Stimulated activated CD4-positive, alpha-beta T cell treated with anti-CD3 and anti-CD28 coated beads, Interleukin-15, amount 100 ng/mL, for 1 hour (primary cell): Measurements from ENCODE around the gene ENTHD1.
"Not testable (repeated sequence)": the region's sequence is repeated elsewhere in the genome, so short reads cannot be mapped to it uniquely, and the experiment has no call there.

ENCODE experiments used
- DNase-seq, 2 donors: peaks; one replicate each; pipeline ENCODE4 v3.0.0-alpha.2; 2020; ENCODE audit warnings: low read depth in 1 of 2, low spot score in 1 of 2

ENTHD1 gene

DNA sequence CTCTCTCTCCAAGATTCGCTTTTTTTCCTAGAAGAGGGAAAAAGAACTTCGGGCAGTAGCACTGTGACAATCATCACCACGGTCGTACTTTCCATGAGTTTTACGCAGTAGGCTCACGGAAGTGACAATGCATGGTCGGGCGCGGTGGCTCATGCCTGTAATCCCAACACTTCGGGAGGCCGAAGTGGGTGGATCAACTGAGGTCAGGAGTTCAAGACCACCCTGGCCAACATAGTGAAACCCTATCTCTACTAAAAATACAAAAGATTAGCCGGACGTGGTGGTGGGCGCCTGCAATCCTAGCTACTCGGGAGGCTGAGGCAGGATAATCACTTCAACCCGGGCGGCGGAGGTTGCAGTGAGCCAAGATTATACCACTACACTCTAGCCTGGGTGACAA lies 30.7 kb upstream of the ENTHD1 start:
- DNase-seq, result no peak

GRCh38 chr22:39923696-39924095 lies 30.1 kb upstream of the ENTHD1 start:
- no peak for DNase-seq

- DNase-seq, result peak; percentile 34 to 45
Measured at GRCh38 chr22:39920134-39920743, 26.7 kb upstream of the ENTHD1 start.

- DNase-seq, result no peak
Measured at GRCh38 chr22:39917776-39918495, 24.4 kb upstream of the ENTHD1 start.

- DNase-seq, result no peak
Measured at GRCh38 chr22:39917197-39917643, 23.7 kb upstream of the ENTHD1 start.

GRCh38 chr22:39916496-39916895 lies 22.9 kb upstream of the ENTHD1 start:
- DNase-seq, result no peak

DNA sequence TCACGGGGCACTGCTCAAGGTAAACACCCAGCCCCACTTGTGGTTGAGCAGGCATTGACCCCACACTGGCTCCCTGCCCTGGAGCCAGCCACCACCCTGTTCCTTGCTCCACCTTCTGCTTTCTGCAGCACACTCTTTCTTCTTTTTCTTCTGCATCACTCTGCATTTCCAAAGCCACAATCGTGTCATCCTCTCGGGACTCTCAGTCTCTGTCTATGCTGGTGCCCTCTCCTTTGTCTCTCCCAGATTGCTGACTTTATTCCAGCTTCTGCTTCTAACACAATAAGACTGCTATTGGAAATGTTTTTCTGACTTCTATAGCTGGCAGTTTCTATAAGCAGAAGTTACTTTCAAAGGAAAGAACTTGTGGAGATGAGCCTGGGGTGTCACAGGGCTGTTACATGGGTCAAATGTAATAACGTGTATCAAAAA lies 21.8 kb upstream of the ENTHD1 start:
- DNase-seq, result no peak

GRCh38 chr22:39914584-39914983 lies 21.0 kb upstream of the ENTHD1 start:
- no peak for DNase-seq

DNA sequence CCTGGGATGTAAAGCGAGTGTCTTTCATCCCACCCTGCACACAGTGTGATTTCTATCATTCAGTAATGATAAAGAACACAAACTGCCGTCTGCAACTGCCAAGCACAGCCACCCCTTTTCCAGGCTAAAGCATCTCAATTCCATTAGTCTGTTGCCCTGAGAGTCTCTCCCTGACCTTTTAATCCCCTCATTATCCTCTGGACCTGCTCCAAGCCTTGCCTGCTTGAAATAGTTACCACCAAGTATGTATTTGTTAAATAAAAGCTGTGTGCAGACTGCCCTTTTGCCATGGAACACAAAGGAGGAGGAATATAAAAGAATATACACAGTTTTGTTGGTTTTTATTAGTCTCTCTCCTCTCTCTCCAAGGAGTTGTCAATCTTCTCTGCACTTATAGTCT lies 20.3 kb upstream of the ENTHD1 start:
- no peak for DNase-seq

DNA sequence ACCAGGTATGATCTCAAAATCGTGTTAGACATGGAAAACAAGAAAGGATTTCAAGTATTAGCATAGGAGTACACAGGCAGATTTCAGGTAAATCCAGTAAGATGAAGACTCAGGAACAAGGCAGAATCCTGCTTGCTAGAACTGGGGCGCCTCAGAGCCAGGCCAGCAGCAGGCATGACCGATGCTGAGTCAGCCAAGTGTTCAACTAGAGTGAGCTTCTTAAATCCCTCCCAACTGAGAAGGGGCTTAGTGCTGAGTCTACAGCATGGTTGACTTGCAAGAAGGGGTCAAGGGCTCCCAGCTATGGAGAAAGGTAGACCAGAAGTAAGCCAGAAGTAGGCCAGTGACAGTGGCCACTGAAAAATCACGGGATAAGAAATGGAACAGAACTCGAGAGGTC lies 19.8 kb upstream of the ENTHD1 start:
- DNase-seq, result no peak

- no peak for DNase-seq
Measured at GRCh38 chr22:39910876-39911613, 17.5 kb upstream of the ENTHD1 start.

- no peak for DNase-seq
Measured at GRCh38 chr22:39908737-39909136, 15.2 kb upstream of the ENTHD1 start.

DNA sequence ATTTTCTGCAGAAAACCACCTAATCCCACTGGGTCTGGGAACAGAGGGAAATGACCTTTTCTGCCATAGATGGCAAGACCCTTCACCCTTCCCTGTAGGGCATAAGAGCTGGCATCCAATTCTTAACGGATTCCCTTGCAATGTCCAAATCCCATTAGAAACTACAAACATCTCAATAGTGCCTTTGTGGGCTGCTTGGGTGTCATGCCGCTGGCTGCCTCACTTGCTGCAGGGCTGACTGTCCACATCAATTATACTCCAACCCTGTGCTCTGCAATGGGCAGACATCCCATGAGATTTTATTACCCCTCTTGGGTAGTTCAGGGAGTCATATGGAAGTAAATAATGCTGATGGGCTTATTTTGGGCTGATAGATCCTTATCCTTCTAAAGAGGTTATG lies 14.6 kb upstream of the ENTHD1 start:
- no peak for DNase-seq

DNA sequence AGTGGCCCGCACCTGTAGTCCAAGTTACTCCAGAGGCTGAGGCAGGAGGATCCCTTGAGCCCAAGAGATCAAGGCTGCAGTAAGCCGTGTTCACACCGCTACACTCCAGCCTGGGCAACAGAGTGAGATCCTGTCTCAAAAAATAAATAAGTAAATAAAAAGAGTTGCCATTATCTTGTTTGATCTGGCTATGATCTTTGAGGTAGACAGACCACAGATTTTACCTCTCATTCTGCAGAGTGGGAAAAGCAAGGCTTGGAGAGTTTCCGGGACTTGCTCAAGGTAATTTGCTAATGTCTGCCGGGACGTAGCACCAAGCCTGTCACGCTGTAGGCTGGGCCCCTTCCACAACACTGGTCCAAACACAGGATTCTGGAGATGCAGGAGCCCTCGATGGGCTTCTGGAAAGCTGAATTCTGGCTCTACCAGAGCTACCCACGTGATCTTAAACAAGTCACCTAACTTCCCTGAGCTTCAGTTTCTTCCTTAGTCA lies 14.1 kb upstream of the ENTHD1 start:
- DNase-seq, result no peak

DNA sequence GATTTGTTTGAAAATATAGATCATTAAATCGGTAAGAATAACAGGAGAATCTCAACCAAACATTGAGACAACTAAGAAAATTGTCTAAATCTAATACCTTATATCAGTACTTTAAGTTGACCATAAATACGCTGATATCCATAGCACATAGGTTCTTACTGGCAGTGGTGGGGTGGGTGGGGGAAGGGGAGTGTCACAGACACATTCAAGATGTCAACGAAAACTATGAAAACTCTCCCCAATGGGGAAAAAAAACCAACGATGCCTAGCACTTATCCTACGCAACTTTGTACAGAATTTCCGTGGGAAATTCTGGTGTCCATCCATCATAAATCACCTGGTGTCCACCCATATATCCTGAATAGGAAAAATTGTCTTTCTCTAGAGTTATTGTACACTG lies 13.5 kb upstream of the ENTHD1 start:
- DNase-seq, result no peak

DNA sequence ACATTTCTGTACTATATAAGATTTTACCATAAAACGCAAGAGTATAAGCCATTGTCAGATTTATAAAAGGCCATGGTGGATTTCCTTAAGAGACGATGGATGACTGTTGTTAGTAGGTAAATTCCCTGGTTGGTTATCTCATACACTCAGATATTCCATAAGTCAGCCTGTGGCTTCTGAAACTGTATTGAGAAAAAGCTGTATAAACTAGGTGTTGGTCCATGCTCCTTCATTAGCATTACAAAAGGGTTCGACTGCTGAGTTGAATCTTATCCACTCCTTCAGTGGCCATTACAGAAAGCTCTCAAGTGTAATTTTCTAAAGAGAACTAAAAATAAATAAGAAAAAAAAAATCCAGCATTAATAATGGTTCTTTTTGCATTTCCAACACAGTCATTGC lies 12.6 kb upstream of the ENTHD1 start:
- no peak for DNase-seq

DNA sequence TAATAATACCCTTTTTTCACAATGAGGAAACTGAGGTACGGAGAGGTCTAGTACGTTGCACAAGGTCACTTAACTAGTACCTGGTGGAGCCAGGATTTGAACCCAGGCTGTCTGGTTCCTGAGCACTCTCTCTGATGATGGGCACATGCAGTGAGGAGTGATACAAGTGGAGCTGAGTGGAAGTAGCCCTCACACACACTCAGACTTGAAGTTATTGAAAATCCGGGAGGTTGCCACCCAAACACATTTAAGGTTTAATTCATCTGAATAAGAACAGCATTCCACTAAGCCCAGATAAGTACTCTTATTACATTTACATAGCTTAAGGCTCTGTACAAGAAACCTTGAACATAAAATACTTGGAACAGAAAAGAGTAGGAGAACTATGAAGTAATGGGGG lies 12.1 kb upstream of the ENTHD1 start:
- no peak for DNase-seq

- DNase-seq, result no peak
Measured at GRCh38 chr22:39904862-39905261, 11.3 kb upstream of the ENTHD1 start.

DNA sequence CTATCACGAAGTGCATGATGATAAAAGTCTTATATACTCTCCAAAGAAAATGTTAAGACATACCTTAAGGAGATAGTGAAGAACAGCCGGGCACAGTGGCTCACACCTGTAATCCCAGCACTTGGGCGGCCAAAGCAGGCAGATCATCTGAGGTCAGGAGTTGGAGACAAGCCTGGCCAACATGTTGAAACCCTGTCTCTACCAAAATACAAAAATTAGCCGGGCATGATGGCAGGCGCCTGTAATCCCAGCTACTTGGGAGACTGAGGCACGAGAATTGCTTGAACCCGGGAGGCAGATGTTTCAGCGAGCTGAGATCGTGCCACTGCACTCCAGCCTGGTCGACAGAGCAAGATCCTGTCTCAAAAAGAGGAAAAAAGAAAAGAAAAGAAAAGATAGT lies 10.5 kb upstream of the ENTHD1 start:
- DNase-seq, result not testable (repeated sequence)

- DNase-seq, result no peak
Measured at GRCh38 chr22:39901565-39902146, 8.1 kb upstream of the ENTHD1 start.

GRCh38 chr22:39900306-39901227 lies 7.0 kb upstream of the ENTHD1 start, which contains the start of gene GRAP2:
GRAP2 (plus strand) TSS chr22:39901084; CDS start chr22:39947107, 46,023 bp downstream.
- DNase-seq, result peak in 1 of 2 donors; percentile 32
